WTC11 (cell line): Measurements from ENCODE around the gene CASP2. TPM values are rescaled to one million over a fixed set of nuclear protein-coding genes. Genes with fewer than 3 reads are reported as not detected.
A peak's percentile ranks its signal among the peaks of the same experiment; 100 is the strongest.

Source experiments
- ATAC-seq: fragments of 200-7000 bp; cut with Tn5 transposase; 2 replicates; pipeline ENCODE4 v1.10.0; 2021; ENCODE audit warnings: mild to moderate bottlenecking, moderate library complexity
- CTCF ChIA-PET: fragments of 300-600 bp; sonication (Branson Sonifier 250); formaldehyde crosslinking; loops from one replicate; lab custom pipeline; 2021; ENCODE audit warnings: antibody characterized with exemption; lab: Charles Lee
- POLR2A ChIA-PET: fragments of 350-600 bp; sonication (Branson Sonifier 250); formaldehyde crosslinking; loops from one replicate; lab custom pipeline; 2021; ENCODE audit warnings: antibody characterized with exemption; lab: Charles Lee
- DNase-seq: peaks from one replicate; pipeline ENCODE4 v3.0.0; 2021; ENCODE audit warnings: low spot score
- H3K27ac Mint-ChIP-seq: 2 replicates; pipeline ENCODE4 v1.8.0; 2021; ENCODE audit warnings: mixed read lengths
- H3K27me3 Mint-ChIP-seq: 2 replicates; pipeline ENCODE4 v1.8.0; 2021; ENCODE audit warnings: low read depth, mild to moderate bottlenecking, moderate library complexity, mixed read lengths
- H3K36me3 Mint-ChIP-seq: 2 replicates; pipeline ENCODE4 v1.8.0; 2021; ENCODE audit warnings: mixed read lengths
- H3K4me1 Mint-ChIP-seq: 2 replicates; pipeline ENCODE4 v1.8.0; 2022; ENCODE audit warnings: mixed read lengths
- H3K4me3 Mint-ChIP-seq: 2 replicates; pipeline ENCODE4 v1.8.0; 2021; ENCODE audit warnings: mild to moderate bottlenecking, moderate library complexity, mixed read lengths
- H3K9me3 Mint-ChIP-seq: 2 replicates; pipeline ENCODE4 v1.8.0; 2021; ENCODE audit warnings: mixed read lengths
- CTCF ChIP-seq: fragments of 200-600 bp; IDR thresholded peaks from 2 replicates; pipeline ENCODE4 v1.8.0; 2022; ENCODE audit warnings: antibody characterized with exemption
- E2F5 ChIP-seq: sonication (generic); formaldehyde crosslinking; IDR thresholded peaks from 2 replicates; pipeline ENCODE4 v1.8.1; 2022; ENCODE audit warnings: mild to moderate bottlenecking, moderate library complexity, missing genetic modification reagents
- ELF4 ChIP-seq: sonication (generic); formaldehyde crosslinking; IDR thresholded peaks from 2 replicates; pipeline ENCODE4 v1.8.1; 2022; ENCODE audit warnings: low read depth, mild to moderate bottlenecking, moderate library complexity, missing genetic modification reagents
- EMX1 ChIP-seq: fragments of 250-450 bp; sonication (Bioruptor Pico); IDR thresholded peaks from 2 replicates; pipeline ENCODE4 v1.8.0; 2021; ENCODE audit warnings: mild to moderate bottlenecking
- JUN ChIP-seq: sonication (generic); formaldehyde crosslinking; IDR thresholded peaks from 2 replicates; pipeline ENCODE4 v1.8.0; 2023; ENCODE audit warnings: mild to moderate bottlenecking, missing genetic modification reagents
- NR2C2 ChIP-seq: sonication (generic); formaldehyde crosslinking; IDR thresholded peaks from 2 replicates; pipeline ENCODE4 v1.8.0; 2022; ENCODE audit warnings: mild to moderate bottlenecking, missing genetic modification reagents
- OVOL2 ChIP-seq: fragments of 250-450 bp; sonication (Bioruptor Pico); IDR thresholded peaks from 2 replicates; pipeline ENCODE4 v1.9.0; 2021; ENCODE audit warnings: mild to moderate bottlenecking, borderline replicate concordance
- TP53 ChIP-seq: sonication (generic); formaldehyde crosslinking; IDR thresholded peaks from 2 replicates; pipeline ENCODE4 v1.8.1; 2023; ENCODE audit warnings: mild to moderate bottlenecking, missing genetic modification reagents
- ZBTB21 ChIP-seq: sonication (generic); formaldehyde crosslinking; IDR thresholded peaks from 2 replicates; pipeline ENCODE4 v1.8.1; 2023; ENCODE audit warnings: mild to moderate bottlenecking, missing genetic modification reagents, borderline replicate concordance
- ZNF416 ChIP-seq: fragments of 250-450 bp; sonication (Bioruptor Pico); IDR thresholded peaks from 2 replicates; pipeline ENCODE4 v1.9.0; 2021; ENCODE audit warnings: mild to moderate bottlenecking, inconsistent platforms
- total RNA-seq: library from RNA; stranded (reverse); gene quantifications from 3 replicates; pipeline ENCODE4 v1.2.3, GENCODE V29; 2021
- TF ChIP-seq, protein P1 (sequence below): sonication (generic); formaldehyde crosslinking; IDR thresholded peaks from 2 replicates; pipeline ENCODE4 v1.8.1; 2022; ENCODE audit warnings: mild to moderate bottlenecking, missing genetic modification reagents, moderate library complexity, borderline replicate concordance
- TF ChIP-seq, protein P2 (sequence below): sonication (generic); formaldehyde crosslinking; IDR thresholded peaks from 2 replicates; pipeline ENCODE4 v1.8.0; 2022; ENCODE audit warnings: missing genetic modification reagents
- TF ChIP-seq, protein P3 (sequence below): sonication (generic); formaldehyde crosslinking; IDR thresholded peaks from 2 replicates; pipeline ENCODE4 v1.8.0; 2022; ENCODE audit warnings: mild to moderate bottlenecking, missing genetic modification reagents
- TF ChIP-seq, protein P4 (sequence below): fragments of 250-450 bp; sonication (Bioruptor Pico); IDR thresholded peaks from 2 replicates; pipeline ENCODE4 v2.1.2; 2022; ENCODE audit warnings: mild to moderate bottlenecking, moderate library complexity
- TF ChIP-seq, protein P5 (sequence below): sonication (generic); formaldehyde crosslinking; IDR thresholded peaks from 2 replicates; pipeline ENCODE4 v1.8.1; 2023; ENCODE audit warnings: mild to moderate bottlenecking, missing genetic modification reagents, borderline replicate concordance

Gene CASP2
- total RNA-seq, 1 experiment from 2014 or later, result 35.4 TPM

DNA sequence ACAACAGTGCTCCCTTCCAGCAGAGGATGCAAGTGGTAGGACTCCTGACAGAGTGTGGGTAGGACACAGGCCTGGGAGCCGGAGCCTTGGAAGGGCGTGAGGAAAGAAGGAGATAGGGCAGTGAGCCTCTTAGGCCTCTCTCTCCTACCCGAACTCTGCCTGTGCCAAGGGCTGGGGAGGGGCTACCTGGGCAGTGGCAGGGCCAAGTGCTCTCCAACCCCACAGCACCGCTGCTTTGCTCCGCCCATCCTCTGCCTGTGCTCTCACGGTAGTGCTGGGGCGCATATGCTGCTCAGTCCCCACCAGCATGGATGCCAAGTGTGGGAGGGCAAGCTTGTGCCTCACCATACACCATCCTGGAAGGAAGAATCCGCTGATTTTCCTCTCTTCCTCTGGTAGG, 66.8 kb downstream of the CASP2 start (continued):
- TF ChIP-seq, protein P1, sequence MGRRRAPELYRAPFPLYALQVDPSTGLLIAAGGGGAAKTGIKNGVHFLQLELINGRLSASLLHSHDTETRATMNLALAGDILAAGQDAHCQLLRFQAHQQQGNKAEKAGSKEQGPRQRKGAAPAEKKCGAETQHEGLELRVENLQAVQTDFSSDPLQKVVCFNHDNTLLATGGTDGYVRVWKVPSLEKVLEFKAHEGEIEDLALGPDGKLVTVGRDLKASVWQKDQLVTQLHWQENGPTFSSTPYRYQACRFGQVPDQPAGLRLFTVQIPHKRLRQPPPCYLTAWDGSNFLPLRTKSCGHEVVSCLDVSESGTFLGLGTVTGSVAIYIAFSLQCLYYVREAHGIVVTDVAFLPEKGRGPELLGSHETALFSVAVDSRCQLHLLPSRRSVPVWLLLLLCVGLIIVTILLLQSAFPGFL (CRISPR knock-in tag), result no peak
- no peak for TF ChIP-seq NR2C2 (CRISPR knock-in tag)

- H3K27me3 Mint-ChIP-seq, result peaks cover 4% of the 10 kb centered on the region; the same call in 1 of the 2 replicates
- H3K36me3 Mint-ChIP-seq, result peaks cover 28% of the 10 kb centered on the region
- H3K9me3 Mint-ChIP-seq, result no peaks in the 10 kb centered on the region
- H3K4me1 Mint-ChIP-seq, result peaks cover 26% of the 10 kb centered on the region
- CTCF ChIA-PET, result interaction anchor here (0.7 to 2.5 kb wide), 12 partner anchors 10 to 115 kb away, joined by 3 to 30 read pairs (median 4); partner anchors contain the start of genes CASP2, CLCN1 and EPHA1
- TF ChIP-seq E2F5 (CRISPR knock-in tag) (no peak), EMX1 (CRISPR knock-in tag) (no peak), CTCF (no peak), JUN (CRISPR knock-in tag) (no peak), TP53 (CRISPR knock-in tag) (no peak)
- TF ChIP-seq, protein P2, sequence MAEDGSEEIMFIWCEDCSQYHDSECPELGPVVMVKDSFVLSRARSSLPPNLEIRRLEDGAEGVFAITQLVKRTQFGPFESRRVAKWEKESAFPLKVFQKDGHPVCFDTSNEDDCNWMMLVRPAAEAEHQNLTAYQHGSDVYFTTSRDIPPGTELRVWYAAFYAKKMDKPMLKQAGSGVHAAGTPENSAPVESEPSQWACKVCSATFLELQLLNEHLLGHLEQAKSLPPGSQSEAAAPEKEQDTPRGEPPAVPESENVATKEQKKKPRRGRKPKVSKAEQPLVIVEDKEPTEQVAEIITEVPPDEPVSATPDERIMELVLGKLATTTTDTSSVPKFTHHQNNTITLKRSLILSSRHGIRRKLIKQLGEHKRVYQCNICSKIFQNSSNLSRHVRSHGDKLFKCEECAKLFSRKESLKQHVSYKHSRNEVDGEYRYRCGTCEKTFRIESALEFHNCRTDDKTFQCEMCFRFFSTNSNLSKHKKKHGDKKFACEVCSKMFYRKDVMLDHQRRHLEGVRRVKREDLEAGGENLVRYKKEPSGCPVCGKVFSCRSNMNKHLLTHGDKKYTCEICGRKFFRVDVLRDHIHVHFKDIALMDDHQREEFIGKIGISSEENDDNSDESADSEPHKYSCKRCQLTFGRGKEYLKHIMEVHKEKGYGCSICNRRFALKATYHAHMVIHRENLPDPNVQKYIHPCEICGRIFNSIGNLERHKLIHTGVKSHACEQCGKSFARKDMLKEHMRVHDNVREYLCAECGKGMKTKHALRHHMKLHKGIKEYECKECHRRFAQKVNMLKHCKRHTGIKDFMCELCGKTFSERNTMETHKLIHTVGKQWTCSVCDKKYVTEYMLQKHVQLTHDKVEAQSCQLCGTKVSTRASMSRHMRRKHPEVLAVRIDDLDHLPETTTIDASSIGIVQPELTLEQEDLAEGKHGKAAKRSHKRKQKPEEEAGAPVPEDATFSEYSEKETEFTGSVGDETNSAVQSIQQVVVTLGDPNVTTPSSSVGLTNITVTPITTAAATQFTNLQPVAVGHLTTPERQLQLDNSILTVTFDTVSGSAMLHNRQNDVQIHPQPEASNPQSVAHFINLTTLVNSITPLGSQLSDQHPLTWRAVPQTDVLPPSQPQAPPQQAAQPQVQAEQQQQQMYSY (CRISPR knock-in tag), result no peak
- TF ChIP-seq, protein P3, sequence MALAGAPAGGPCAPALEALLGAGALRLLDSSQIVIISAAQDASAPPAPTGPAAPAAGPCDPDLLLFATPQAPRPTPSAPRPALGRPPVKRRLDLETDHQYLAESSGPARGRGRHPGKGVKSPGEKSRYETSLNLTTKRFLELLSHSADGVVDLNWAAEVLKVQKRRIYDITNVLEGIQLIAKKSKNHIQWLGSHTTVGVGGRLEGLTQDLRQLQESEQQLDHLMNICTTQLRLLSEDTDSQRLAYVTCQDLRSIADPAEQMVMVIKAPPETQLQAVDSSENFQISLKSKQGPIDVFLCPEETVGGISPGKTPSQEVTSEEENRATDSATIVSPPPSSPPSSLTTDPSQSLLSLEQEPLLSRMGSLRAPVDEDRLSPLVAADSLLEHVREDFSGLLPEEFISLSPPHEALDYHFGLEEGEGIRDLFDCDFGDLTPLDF (CRISPR knock-in tag), result no peak
- POLR2A ChIA-PET, result interaction anchor here (1.0 to 1.1 kb wide), 2 partner anchors 10 to 24 kb away, joined by 3 read pairs; no protein-coding TSS in a partner anchor
- peak; percentile 38 for DNase-seq
- no peak overlapping the region for H3K4me3 Mint-ChIP-seq
- peak; percentile 65 for ATAC-seq
- H3K27ac Mint-ChIP-seq, result no peak overlapping the region; the same call in 1 of the 2 replicates
These were observed 67.6 kb downstream of the CASP2 start for GRCh38 chr7:143355450-143356385.

DNA sequence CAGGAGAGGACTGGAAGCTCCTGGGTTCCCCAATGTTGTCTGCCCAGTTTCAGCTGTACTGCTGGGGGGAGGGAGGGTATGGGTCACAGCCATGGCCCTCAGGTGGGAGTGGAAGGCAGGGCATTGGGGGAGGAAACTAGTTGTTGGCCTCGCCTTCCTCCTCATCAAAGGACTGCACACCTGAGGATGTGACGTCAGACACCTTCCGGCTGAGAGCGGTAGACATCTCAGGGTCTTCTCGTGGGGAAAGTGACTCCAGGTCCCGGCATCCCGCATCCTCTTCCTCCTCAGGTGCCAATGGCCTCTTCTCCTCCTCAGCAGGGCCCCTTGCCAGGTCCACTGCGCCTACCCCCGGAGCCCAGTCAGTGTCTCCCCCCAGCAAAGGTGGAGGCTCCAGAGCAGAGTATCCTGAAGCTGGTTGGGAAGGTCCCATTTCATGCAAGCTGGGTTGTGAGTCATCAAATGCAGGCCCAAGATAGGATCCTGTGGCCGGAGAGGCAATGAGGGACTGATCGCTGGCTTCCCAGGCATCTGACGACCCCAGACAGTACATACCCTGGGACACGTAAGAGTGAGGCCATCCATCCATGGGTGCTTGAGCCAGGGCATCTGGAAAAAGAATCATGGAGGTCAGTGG, 68.4 kb downstream of the CASP2 start:
- no peak overlapping the region for H3K4me3 Mint-ChIP-seq
- DNase-seq (no peak), ATAC-seq (no peak)
- peaks cover 6% of the 10 kb centered on the region; the same call in 1 of the 2 replicates for H3K27me3 Mint-ChIP-seq
- H3K9me3 Mint-ChIP-seq, result no peaks in the 10 kb centered on the region
- no peak overlapping the region for H3K27ac Mint-ChIP-seq
- ChIA-PET POLR2A (no interaction called here), CTCF (interaction anchor here (0.9 to 2.5 kb wide), 4 partner anchors 11 to 116 kb away, joined by 3 to 30 read pairs (median 6); partner anchors contain the start of gene CASP2)
- peaks cover 28% of the 10 kb centered on the region for H3K36me3 Mint-ChIP-seq
- H3K4me1 Mint-ChIP-seq, result peaks cover 24% of the 10 kb centered on the region
- TF ChIP-seq ELF4 (CRISPR knock-in tag) (no peak), ZNF416 (no peak), ZBTB21 (no peak), OVOL2 (CRISPR knock-in tag) (no peak)
- TF ChIP-seq, protein P4, sequence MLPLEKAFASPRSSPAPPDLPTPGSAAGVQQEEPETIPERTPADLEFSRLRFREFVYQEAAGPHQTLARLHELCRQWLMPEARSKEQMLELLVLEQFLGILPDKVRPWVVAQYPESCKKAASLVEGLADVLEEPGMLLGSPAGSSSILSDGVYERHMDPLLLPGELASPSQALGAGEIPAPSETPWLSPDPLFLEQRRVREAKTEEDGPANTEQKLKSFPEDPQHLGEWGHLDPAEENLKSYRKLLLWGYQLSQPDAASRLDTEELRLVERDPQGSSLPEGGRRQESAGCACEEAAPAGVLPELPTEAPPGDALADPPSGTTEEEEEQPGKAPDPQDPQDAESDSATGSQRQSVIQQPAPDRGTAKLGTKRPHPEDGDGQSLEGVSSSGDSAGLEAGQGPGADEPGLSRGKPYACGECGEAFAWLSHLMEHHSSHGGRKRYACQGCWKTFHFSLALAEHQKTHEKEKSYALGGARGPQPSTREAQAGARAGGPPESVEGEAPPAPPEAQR, result no peak
- TF ChIP-seq, protein P5, sequence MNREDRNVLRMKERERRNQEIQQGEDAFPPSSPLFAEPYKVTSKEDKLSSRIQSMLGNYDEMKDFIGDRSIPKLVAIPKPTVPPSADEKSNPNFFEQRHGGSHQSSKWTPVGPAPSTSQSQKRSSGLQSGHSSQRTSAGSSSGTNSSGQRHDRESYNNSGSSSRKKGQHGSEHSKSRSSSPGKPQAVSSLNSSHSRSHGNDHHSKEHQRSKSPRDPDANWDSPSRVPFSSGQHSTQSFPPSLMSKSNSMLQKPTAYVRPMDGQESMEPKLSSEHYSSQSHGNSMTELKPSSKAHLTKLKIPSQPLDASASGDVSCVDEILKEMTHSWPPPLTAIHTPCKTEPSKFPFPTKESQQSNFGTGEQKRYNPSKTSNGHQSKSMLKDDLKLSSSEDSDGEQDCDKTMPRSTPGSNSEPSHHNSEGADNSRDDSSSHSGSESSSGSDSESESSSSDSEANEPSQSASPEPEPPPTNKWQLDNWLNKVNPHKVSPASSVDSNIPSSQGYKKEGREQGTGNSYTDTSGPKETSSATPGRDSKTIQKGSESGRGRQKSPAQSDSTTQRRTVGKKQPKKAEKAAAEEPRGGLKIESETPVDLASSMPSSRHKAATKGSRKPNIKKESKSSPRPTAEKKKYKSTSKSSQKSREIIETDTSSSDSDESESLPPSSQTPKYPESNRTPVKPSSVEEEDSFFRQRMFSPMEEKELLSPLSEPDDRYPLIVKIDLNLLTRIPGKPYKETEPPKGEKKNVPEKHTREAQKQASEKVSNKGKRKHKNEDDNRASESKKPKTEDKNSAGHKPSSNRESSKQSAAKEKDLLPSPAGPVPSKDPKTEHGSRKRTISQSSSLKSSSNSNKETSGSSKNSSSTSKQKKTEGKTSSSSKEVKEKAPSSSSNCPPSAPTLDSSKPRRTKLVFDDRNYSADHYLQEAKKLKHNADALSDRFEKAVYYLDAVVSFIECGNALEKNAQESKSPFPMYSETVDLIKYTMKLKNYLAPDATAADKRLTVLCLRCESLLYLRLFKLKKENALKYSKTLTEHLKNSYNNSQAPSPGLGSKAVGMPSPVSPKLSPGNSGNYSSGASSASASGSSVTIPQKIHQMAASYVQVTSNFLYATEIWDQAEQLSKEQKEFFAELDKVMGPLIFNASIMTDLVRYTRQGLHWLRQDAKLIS, result no peak
